NCI-H510A treated with DMSO at 0.1 percent for 48 hours (cell line): ENCODE results near the gene MGMT.

Experiments
- DNase-seq: peaks from one replicate; lab custom pipeline; 2025; lab: John Stamatoyannopoulos, UW

Gene MGMT

DNA sequence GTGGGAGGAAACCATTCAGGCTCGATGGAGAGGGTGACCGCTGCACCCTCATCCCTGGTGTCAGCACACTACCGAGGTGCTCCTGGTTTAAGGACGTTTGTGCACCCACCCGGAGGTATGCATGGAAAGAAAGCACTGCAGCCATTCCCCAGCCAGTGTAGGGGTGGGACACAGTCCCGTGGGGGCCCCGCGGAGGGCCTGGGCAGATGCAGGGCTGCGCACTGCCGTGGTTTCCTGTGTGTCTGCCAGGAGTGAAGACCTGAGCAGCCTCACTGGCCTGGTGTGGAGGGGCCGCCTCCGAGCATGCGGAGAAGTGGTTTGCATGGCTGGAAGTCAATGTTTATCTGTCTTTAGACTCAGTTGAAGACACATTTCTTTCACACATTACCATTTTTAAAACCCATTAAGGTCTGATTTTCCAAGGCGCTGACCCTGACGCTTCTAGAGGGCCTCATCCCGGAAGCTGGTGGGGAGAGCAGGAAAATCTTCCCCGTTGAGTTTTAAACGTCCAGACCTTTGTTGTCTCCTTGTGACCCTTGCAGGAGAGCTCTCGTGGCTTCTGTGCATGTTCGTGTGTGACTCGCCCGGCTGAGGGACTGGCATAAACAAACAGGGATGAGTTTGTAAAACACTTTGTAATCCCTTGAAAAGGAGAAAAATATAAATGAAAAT, 188.1 kb downstream of the MGMT start:
- no peak for DNase-seq

DNA sequence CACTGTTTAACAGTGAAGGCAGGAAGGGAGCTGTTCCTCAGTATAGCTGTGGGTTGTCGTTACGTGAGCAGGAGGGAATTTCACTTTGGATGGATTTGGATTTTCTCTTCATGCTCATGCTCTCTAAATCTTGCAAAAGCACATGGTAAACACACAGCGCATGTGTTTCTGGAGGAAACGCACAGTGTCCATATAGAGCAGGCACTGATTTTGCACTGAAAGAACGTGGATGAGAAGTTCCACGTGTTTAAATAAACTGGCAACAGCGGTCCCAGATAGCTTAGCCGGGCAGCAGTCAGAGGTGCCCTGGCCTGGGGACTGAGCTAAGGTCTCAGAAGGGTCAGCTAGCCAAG, 188.6 kb downstream of the MGMT start:
- no peak for DNase-seq

DNA sequence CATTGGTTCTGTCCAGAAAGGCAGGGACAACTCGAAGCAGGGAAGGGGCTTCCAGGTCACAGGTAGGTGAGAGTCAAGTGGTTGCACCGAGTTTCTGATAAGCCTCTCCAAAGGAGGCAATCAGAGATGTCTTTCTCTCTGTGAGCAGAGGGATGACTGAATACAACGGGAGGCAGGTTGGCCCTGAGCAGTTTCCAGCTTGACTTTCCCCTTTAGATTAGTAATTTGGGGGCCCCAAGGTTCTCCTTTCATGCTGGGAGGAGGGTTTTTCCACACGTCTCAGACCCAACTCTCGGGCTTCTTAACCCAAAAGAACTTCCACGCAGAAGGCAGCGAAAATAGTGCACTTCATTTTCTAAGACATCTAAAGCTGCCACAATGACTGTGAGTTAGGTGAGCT, 189.6 kb downstream of the MGMT start:
- DNase-seq, result no peak

GRCh38 chr10:129657297-129658017, 190.4 kb downstream of the MGMT start:
- DNase-seq, result no peak

GRCh38 chr10:129658376-129659072, 191.5 kb downstream of the MGMT start:
- no peak for DNase-seq

GRCh38 chr10:129659508-129660268, 192.6 kb downstream of the MGMT start:
- no peak for DNase-seq

DNA sequence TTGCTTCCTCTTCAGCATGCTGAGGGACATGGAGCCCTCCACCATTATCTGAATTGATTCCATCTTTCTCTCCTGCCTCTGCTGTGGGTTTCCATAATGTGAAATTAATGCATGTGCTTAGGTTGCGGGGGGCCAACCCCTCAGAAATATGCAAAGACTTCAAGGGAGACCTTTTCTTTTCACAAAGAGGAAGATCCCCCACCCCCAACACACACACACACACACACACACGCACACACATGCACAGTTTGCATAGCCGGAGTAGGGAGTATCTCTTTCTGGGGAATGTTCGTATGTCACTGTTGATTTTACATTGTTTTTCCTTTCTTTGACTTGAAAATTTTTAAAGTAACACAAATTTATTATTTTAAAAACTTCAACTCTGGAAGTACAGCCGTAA, 193.5 kb downstream of the MGMT start:
- no peak for DNase-seq

- DNase-seq, result no peak
Measured at GRCh38 chr10:129662426-129662825, 195.4 kb downstream of the MGMT start.

- DNase-seq, result no peak
Measured at GRCh38 chr10:129670124-129670523, 203.1 kb downstream of the MGMT start.

DNA sequence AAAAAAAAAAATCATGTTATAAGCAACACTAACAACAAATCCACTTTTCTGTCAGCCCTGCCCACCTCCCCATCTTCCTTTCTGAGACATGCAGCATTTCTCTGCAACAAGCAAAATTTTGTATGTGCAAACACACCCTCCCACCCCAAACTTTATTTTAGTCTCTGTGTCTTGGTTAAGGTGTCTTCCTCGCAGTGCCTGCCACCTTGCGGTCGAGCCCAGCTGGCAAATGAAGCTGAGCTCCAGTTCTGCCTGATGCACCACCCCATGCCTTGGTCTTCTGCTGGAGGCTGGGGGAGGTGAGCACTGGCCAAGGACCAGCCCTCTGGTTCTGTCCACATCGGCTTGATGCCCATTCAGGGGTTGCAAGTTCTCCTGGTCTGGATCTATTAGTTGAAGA, 206.3 kb downstream of the MGMT start:
- no peak for DNase-seq

DNA sequence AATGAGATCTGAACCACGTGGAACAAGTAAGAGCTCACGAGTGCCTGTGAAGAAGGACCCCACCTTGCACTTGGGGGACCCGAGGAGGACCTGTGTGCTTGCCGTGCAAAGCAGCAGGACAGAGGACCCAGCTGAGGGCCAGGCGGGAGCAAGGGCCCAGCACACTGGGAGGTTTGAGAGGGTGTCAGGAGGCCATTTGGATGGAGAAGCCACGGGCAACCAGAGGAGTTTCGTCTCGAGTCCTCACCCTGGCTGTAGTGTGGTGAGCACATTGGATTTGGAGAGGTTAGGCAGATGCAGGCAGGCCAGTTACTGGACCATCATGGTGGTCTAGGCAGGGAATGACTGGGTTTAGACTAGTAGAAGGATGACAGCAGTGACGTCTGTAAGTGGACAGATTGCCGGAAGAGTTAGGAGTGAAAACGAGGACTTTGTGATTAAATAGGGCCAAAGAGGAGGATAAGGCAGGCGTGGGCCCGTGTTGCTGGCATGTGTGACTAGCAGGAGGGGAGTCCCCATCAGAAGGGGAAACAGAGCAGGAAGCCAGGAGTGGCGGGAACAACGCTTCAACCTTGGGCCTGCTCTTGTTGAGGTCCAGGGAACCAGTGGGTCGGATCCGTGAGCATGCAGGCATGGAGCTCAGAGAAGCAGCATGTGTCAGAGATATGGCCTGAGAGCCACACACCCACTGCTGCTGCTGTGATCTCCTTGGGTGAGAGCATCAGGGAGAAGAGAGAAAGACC, 208.2 kb downstream of the MGMT start:
- no peak for DNase-seq

GRCh38 chr10:129676014-129676413, 209.0 kb downstream of the MGMT start:
- no peak for DNase-seq

GRCh38 chr10:129677377-129677927, 210.4 kb downstream of the MGMT start:
- no peak for DNase-seq

DNA sequence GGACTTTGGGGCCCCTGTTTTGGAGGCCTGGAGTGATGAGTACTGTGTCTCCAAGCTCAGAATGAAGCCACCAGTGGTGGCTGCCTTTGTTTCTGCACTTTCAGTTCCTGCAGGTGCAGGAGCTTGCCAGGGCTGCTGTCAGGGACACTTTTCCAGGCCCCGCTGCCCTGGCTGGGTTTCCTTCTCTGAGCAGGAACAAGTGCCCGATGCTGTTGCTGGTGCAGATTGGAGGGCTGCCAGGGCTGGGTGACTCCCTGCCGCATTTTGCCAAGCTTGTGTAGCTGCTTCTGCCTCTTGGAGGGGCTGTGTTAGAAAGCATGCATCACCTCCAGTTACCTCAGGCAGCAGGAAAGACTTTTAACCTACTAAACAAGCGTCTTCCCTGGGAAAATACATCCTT, 211.1 kb downstream of the MGMT start:
- no peak for DNase-seq

DNA sequence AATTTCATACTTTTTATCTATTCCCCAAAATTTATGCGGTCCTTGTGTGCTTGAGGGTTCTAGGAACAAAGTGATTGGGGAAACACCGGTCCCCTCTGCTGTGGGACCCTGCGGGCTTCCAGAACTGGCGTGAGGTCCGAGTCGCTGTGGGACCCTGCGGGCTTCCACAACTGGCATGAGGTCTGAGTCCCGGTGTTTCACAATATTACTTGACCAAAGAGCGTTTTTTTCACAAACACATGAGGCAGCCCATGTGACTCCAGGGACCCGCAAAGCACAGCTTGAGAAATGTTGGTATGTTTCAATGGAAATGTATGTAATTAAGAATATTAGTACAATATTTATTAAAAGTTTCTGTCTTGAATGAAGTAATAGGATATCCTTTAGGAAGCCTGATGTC, 212.2 kb downstream of the MGMT start:
- DNase-seq, result no peak

DNA sequence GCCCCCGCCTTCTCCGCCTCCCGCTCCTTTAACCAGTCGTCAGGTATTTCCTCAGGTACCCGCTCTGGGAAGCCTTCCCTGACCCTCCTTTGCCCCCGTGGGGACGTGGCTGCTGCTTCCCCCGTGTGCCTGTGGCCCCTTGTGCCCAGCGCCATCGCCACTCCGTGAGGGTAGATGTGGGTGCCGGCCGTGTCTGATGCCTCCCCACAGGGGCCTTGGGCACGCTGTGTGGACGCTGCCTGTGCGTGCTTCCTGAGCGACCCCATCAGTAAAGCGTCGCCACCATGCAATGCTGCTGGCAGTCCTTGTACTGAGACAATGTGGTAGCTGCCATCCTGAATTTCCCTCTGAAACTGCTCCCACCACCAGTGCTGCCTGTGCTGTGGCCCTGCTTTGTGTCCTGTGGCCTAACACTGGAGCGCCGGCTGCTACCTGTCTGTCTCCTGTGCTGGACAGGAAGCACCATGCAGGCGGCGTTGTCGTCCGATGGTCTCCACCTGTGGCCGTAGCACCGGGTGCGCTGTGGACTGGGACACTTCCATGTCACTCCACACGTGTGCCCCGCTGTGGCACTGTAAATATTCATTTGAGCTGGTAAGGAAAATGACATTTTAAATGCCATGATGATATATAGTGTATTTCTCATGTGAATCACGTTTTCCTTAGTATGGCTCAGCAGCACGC, 213.8 kb downstream of the MGMT start:
- no peak for DNase-seq

DNA sequence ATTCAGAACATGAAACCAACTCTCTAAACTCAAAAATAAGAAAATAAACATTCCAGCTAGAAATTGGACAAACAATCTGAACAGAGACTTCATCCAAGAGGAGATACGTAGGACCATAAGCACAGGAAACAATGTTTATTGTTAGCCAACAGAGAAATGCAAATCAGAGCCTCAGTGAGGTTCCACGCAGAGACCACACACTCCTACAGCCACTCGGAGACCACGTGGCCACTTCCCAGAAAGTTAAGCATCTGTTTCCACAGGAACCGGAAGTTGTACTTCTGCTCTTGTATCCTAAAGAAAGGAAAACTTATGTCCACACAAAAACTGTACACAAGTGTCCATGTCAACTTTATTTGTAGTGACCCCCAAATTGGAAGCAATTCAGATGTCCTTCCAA, 214.8 kb downstream of the MGMT start:
- no peak for DNase-seq

DNA sequence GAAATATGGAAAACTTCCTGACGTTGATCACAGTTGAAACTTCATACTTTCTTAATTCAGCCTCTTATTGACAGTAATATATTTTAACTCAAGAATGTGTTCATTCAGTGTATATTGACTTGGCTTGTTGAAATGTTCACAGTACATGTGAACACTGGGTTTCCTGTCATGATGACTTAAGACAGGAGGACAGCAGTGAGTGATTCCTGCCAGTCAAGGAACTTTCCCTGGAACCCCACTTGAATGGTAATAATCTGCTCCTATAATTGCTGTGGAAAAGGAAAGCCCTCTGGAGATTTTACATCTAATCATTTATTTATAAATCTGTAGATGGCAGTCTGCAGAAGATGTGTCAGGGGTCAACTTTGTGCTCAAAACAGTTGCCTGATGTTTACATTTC, 216.5 kb downstream of the MGMT start:
- no peak for DNase-seq

- no peak for DNase-seq
Measured at GRCh38 chr10:129683920-129684319, 216.9 kb downstream of the MGMT start.

GRCh38 chr10:129685271-129685670, 218.2 kb downstream of the MGMT start:
- DNase-seq, result no peak

GRCh38 chr10:129689671-129690071, 222.6 kb downstream of the MGMT start:
- DNase-seq, result no peak
